ENCODE data around the gene SFT2D2. TPM values are rescaled to one million over a fixed set of nuclear protein-coding genes. Genes with fewer than 3 reads are reported as not detected.

SFT2D2 gene
- polyA plus RNA-seq, 1 of the 3 experiments (the other 2 are of a cell fraction), result 9.3 TPM

- no peak for TF ChIP-seq YY1 (IDR thresholded peaks at IDR 0.05; ENCODE audit: low read depth)
- TF ChIP-seq REST (IDR thresholded peaks at IDR 0.05; ENCODE audit: low read depth, low read length), result no peak
- TF ChIP-seq GABPA (IDR thresholded peaks at IDR 0.05; ENCODE audit: low read depth), result no peak
- TF ChIP-seq TEAD4 (IDR thresholded peaks at IDR 0.05; ENCODE audit: borderline replicate concordance, insufficient read depth), result no peak
- no peak for TF ChIP-seq MAX (IDR thresholded peaks at IDR 0.05; ENCODE audit: low read depth)
- no peak for TF ChIP-seq ELF1 (IDR thresholded peaks at IDR 0.05)
Observed at GRCh38 chr1:168246506-168246905, 20.7 kb downstream of the SFT2D2 start (continued).

GRCh38 chr1:168252204-168252733, 26.5 kb downstream of the SFT2D2 start:
- no peak for TF ChIP-seq REST (IDR thresholded peaks at IDR 0.05; ENCODE audit: low read depth, low read length)
- TF ChIP-seq EZH2phosphoT487 (IDR thresholded peaks at IDR 0.05; ENCODE audit: borderline replicate concordance, low read depth), result no peak
- TF ChIP-seq NRF1 (IDR thresholded peaks at IDR 0.05; ENCODE audit: low read depth, low read length), result no peak
- no peak for TF ChIP-seq FOSL2 (IDR thresholded peaks at IDR 0.05; ENCODE audit: borderline replicate concordance, low read depth)
- TF ChIP-seq TEAD4 (IDR thresholded peaks at IDR 0.05; ENCODE audit: borderline replicate concordance, insufficient read depth), result no peak
- TF ChIP-seq MXI1 (IDR thresholded peaks at IDR 0.05; ENCODE audit: low read depth, low read length), result no peak
- no peak for TF ChIP-seq JUND (IDR thresholded peaks at IDR 0.05)
- no peak for TF ChIP-seq IRF3 (IDR thresholded peaks at IDR 0.05; ENCODE audit: low read depth, low read length)
- no peak for TF ChIP-seq RCOR1 (IDR thresholded peaks at IDR 0.05; ENCODE audit: low read length)
- TF ChIP-seq POLR2AphosphoS5 (IDR thresholded peaks at IDR 0.05; ENCODE audit: low read depth, low read length), result no peak
- Histone ChIP-seq H3K79me2 (ENCODE audit: insufficient read depth) (peaks cover 76% of the 10 kb centered on the region), H3K9me2 (no peaks in the 10 kb centered on the region), H3K4me1 (ENCODE audit: control insufficient read depth in 1 of 2, insufficient read depth in 2 of 2, low read depth in 1 of 2, low read length in 1 of 2) (peaks cover 0 to 9% of the 10 kb centered on the region in 2 experiments; a peak in 1 of 4 replicates), H3K9me3 (0 out of 2 replicates have a peak, but pooled peaks cover 16% of the 10 kb centered on the region), H4K20me1 (ENCODE audit: insufficient read depth) (no peaks in the 10 kb centered on the region), H3K27me3 (ENCODE audit: insufficient read depth) (no peaks in the 10 kb centered on the region), H3K36me3 (replicated peaks in 1 of 2; ENCODE audit: control insufficient read depth in 1 of 2, insufficient read depth in 2 of 2, low read length in 1 of 2) (peaks cover 40% of the 10 kb centered on the region in 2 experiments), H3K4me2 (no peak overlapping the region), H3K4me3 (ENCODE audit: low read depth in 2 of 2, low read length in 1 of 2) (no peak overlapping the region), H2AFZ (ENCODE audit: low read depth) (no peak overlapping the region), H3K27ac (ENCODE audit: low read depth in 2 of 2, low read length in 1 of 2) (no peak overlapping the region), H3K9ac (no peak overlapping the region), H3F3A (replicated peaks; ENCODE audit: insufficient read depth) (peaks cover 5% of the 10 kb centered on the region)
- POLR2A ChIA-PET, result no interaction called here
- CTCF ChIA-PET, result interaction anchor here (1.4 to 2.1 kb wide), 3 partner anchors 12 to 90 kb away, joined by 3 to 10 read pairs (median 3); no protein-coding TSS in a partner anchor
- DNase-seq, result no peak
- WGBS (ENCODE audit: low lambda C conversion rate), result 90% methylated on average over 3 of the region's 3 CpGs
